Measurements from ENCODE around the gene ACP6.

Gene ACP6

GRCh38 chr1:147670319-147671001, at the start of gene ACP6:
TSS of gene ACP6 (minus strand) at chr1:147670524. CDS start at chr1:147670048, 476 bp downstream.
- in situ Hi-C loops (cut with HindIII; ENCODE audit: low sequenced_read_pairs) = loop anchor here (5.0 kb wide), 1 partner anchor 67 kb away; no protein-coding TSS in a partner anchor

- in situ Hi-C loops (cut with HindIII; ENCODE audit: low sequenced_read_pairs) = no loop called here
Measured at GRCh38 chr1:147719711-147720225, 49.4 kb upstream of the ACP6 start.

GRCh38 chr1:147719029-147719698, 48.8 kb upstream of the ACP6 start:
- in situ Hi-C loops (cut with HindIII; ENCODE audit: low sequenced_read_pairs) = no loop called here

- in situ Hi-C loops (cut with HindIII; ENCODE audit: low sequenced_read_pairs) = no loop called here
Measured at GRCh38 chr1:147717706-147718097, 47.4 kb upstream of the ACP6 start.

- in situ Hi-C loops (cut with HindIII; ENCODE audit: low sequenced_read_pairs) = no loop called here
Measured at GRCh38 chr1:147717051-147717705, 46.9 kb upstream of the ACP6 start.

GRCh38 chr1:147712605-147713004, 42.3 kb upstream of the ACP6 start:
- in situ Hi-C loops (cut with HindIII; ENCODE audit: low sequenced_read_pairs) = no loop called here

GRCh38 chr1:147700042-147701006, 30.0 kb upstream of the ACP6 start:
- in situ Hi-C loops (cut with HindIII; ENCODE audit: low sequenced_read_pairs) = no loop called here

- in situ Hi-C loops (cut with HindIII; ENCODE audit: low sequenced_read_pairs) = loop anchor here (25.0 kb wide), 1 partner anchor 188 kb away; no protein-coding TSS in a partner anchor
Measured at GRCh38 chr1:147699686-147700041, 29.3 kb upstream of the ACP6 start.

GRCh38 chr1:147683163-147683763, 12.9 kb upstream of the ACP6 start:
- in situ Hi-C loops (cut with HindIII; ENCODE audit: low sequenced_read_pairs) = loop anchor here (25.0 kb wide), 1 partner anchor 204 kb away; no protein-coding TSS in a partner anchor

- in situ Hi-C loops (cut with HindIII; ENCODE audit: low sequenced_read_pairs) = loop anchor here (25.0 kb wide), 1 partner anchor 207 kb away; no protein-coding TSS in a partner anchor
Measured at GRCh38 chr1:147680608-147681235, 10.4 kb upstream of the ACP6 start.

GRCh38 chr1:147677681-147678080, 7.4 kb upstream of the ACP6 start:
- in situ Hi-C loops (cut with HindIII; ENCODE audit: low sequenced_read_pairs) = loop anchor here (25.0 kb wide), 1 partner anchor 210 kb away; no protein-coding TSS in a partner anchor

- in situ Hi-C loops (cut with HindIII; ENCODE audit: low sequenced_read_pairs) = loop anchor here (25.0 kb wide), 1 partner anchor 211 kb away; no protein-coding TSS in a partner anchor
Measured at GRCh38 chr1:147676311-147677085, 6.2 kb upstream of the ACP6 start.

GRCh38 chr1:147673816-147674215, 3.5 kb upstream of the ACP6 start:
- in situ Hi-C loops (cut with HindIII; ENCODE audit: low sequenced_read_pairs) = loop anchor here (5.0 kb wide), 1 partner anchor 63 kb away; no protein-coding TSS in a partner anchor

GRCh38 chr1:147673406-147673805, 3.1 kb upstream of the ACP6 start:
- in situ Hi-C loops (cut with HindIII; ENCODE audit: low sequenced_read_pairs) = loop anchor here (5.0 kb wide), 1 partner anchor 64 kb away; no protein-coding TSS in a partner anchor

GRCh38 chr1:147669469-147670318, 630 bp downstream of the ACP6 start:
- in situ Hi-C loops (cut with HindIII; ENCODE audit: low sequenced_read_pairs) = loop anchor here (5.0 kb wide), 1 partner anchor 68 kb away; no protein-coding TSS in a partner anchor

- in situ Hi-C loops (cut with HindIII; ENCODE audit: low sequenced_read_pairs) = no loop called here
Measured at GRCh38 chr1:147665521-147665920, 4.8 kb downstream of the ACP6 start.

GRCh38 chr1:147664206-147664605, 6.1 kb downstream of the ACP6 start:
- in situ Hi-C loops (cut with HindIII; ENCODE audit: low sequenced_read_pairs) = no loop called here
